T-helper 1 cell treated with Interleukin-12 subunit alpha and Interleukin-12 subunit beta and Interleukin-4 antibody, amounts not matched to agents 30 μg/mL and 1 μg/mL, for 36 hours (primary cell): Measurements from ENCODE around the gene NXF1.
A peak's percentile ranks its signal among the peaks of the same experiment; 100 is the strongest.
"Not testable (repeated sequence)": the region's sequence is repeated elsewhere in the genome, so short reads cannot be mapped to it uniquely, and the experiment has no call there.

Experiments used
- H3K27ac Mint-ChIP-seq: one replicate; pipeline ENCODE4 v1.8.0; 2021; ENCODE audit warnings: mild to moderate bottlenecking, mixed read lengths
- H3K27me3 Mint-ChIP-seq: one replicate; pipeline ENCODE4 v1.8.0; 2021; ENCODE audit warnings: low read depth, mixed read lengths
- H3K36me3 Mint-ChIP-seq: one replicate; pipeline ENCODE4 v1.8.0; 2021; ENCODE audit warnings: low read depth, mixed read lengths
- H3K4me1 Mint-ChIP-seq: one replicate; pipeline ENCODE4 v1.8.0; 2021; ENCODE audit warnings: low read depth, mixed read lengths
- H3K4me3 Mint-ChIP-seq: one replicate; pipeline ENCODE4 v1.8.0; 2021; ENCODE audit warnings: mild to moderate bottlenecking, moderate library complexity, mixed read lengths
- H3K9me3 Mint-ChIP-seq: one replicate; pipeline ENCODE4 v1.8.0; 2021; ENCODE audit warnings: mixed read lengths

The NXF1 gene

GRCh38 chr11:62786318-62787004 lies 18.8 kb downstream of the NXF1 start:
- Mint-ChIP-seq H3K4me1 (peaks cover 34% of the 10 kb centered on the region), H3K4me3 (peak overlapping the region; percentile 86), H3K27me3 (no peaks in the 10 kb centered on the region), H3K36me3 (peaks cover 32% of the 10 kb centered on the region), H3K27ac (peak overlapping the region; percentile 87), H3K9me3 (no peaks in the 10 kb centered on the region)

DNA sequence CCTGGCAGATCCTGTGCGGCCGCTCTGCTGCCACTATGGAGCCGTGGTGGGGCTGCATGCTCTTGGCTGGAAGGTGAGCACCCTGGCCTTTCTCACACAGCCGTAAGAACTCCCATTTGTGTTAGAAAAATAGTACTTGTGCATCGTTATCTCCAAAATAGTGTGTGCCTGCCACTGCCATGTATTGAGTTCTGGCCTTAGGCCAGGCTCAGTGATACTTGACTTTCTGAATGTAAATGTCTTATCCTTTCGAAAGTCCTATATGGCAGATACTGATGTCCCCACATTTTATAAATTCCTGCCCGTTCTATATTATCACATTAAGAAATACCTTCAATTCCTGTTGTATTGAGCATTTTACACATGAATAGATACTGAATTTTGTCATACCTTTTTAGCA lies 22.5 kb downstream of the NXF1 start:
- Mint-ChIP-seq H3K27me3 (no peaks in the 10 kb centered on the region), H3K4me1 (peaks cover 16% of the 10 kb centered on the region), H3K4me3 (no peak overlapping the region), H3K9me3 (no peaks in the 10 kb centered on the region), H3K36me3 (peaks cover 16% of the 10 kb centered on the region), H3K27ac (no peak overlapping the region)

DNA sequence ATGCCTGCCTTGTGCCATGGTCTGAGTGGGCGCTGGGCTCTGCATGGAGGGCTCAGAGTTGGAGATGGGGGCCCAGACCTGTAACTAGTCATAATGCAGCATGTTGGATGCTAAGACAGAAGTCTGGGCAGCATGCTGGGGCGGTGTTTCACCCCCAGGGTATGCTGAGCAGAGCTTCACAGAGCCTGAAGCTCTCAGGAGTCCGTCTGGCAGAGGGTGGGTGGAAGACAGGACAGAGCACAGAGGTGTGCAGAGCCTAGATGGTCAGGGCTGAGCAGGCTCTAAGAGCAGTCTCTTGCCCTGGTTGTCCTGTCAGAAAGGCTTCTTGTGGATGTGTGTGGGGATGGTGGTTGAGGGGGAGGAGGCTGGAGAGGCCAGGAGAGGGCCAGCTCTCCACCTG lies 26.8 kb downstream of the NXF1 start:
- peaks cover 10% of the 10 kb centered on the region for H3K4me1 Mint-ChIP-seq
- H3K36me3 Mint-ChIP-seq: peaks cover 16% of the 10 kb centered on the region
- no peak overlapping the region for H3K27ac Mint-ChIP-seq
- H3K27me3 Mint-ChIP-seq: no peaks in the 10 kb centered on the region
- no peak overlapping the region for H3K4me3 Mint-ChIP-seq
- H3K9me3 Mint-ChIP-seq: no peaks in the 10 kb centered on the region

GRCh38 chr11:62777389-62777788 lies 27.9 kb downstream of the NXF1 start:
- peaks cover 15% of the 10 kb centered on the region for H3K36me3 Mint-ChIP-seq
- no peaks in the 10 kb centered on the region for H3K27me3 Mint-ChIP-seq
- H3K9me3 Mint-ChIP-seq: no peaks in the 10 kb centered on the region
- peak overlapping the region; percentile 17 for H3K4me3 Mint-ChIP-seq
- H3K27ac Mint-ChIP-seq: peak overlapping the region; percentile 61
- peaks cover 10% of the 10 kb centered on the region for H3K4me1 Mint-ChIP-seq

- no peaks in the 10 kb centered on the region for H3K9me3 Mint-ChIP-seq
- H3K36me3 Mint-ChIP-seq: peaks cover 13% of the 10 kb centered on the region
- no peak overlapping the region for H3K4me3 Mint-ChIP-seq
- H3K4me1 Mint-ChIP-seq: peaks cover 20% of the 10 kb centered on the region
- H3K27me3 Mint-ChIP-seq: no peaks in the 10 kb centered on the region
- peak overlapping the region; percentile 24 for H3K27ac Mint-ChIP-seq
Observed at GRCh38 chr11:62775646-62776045, 29.6 kb downstream of the NXF1 start.

- Mint-ChIP-seq H3K27me3 (no peaks in the 10 kb centered on the region), H3K4me1 (peaks cover 31% of the 10 kb centered on the region), H3K27ac (no peak overlapping the region), H3K4me3 (no peak overlapping the region), H3K9me3 (no peaks in the 10 kb centered on the region), H3K36me3 (peaks cover 13% of the 10 kb centered on the region)
Observed at GRCh38 chr11:62774407-62774806, 30.8 kb downstream of the NXF1 start.

GRCh38 chr11:62771144-62772021 lies 33.9 kb downstream of the NXF1 start, which contains the start of gene TAF6L:
Gene TAF6L, plus strand, starts transcription at chr11:62771396. Its CDS starts 4,388 bp downstream, at chr11:62775784.
- no peaks in the 10 kb centered on the region for H3K9me3 Mint-ChIP-seq
- H3K4me3 Mint-ChIP-seq: peak within 1 kb of the TSS; percentile 85
- H3K36me3 Mint-ChIP-seq: peaks cover 6% of the 10 kb centered on the region
- no peaks in the 10 kb centered on the region for H3K27me3 Mint-ChIP-seq
- H3K4me1 Mint-ChIP-seq: peaks cover 21% of the 10 kb centered on the region
- H3K27ac Mint-ChIP-seq: peak within 1 kb of the TSS; percentile 94

- peaks cover 10% of the 10 kb centered on the region for H3K36me3 Mint-ChIP-seq
- H3K27me3 Mint-ChIP-seq: no peaks in the 10 kb centered on the region
- peak overlapping the region; percentile 94 for H3K27ac Mint-ChIP-seq
- H3K4me3 Mint-ChIP-seq: peak overlapping the region; percentile 85
- H3K4me1 Mint-ChIP-seq: peaks cover 21% of the 10 kb centered on the region
- no peaks in the 10 kb centered on the region for H3K9me3 Mint-ChIP-seq
Observed at GRCh38 chr11:62770778-62771143, 34.5 kb downstream of the NXF1 start.

DNA sequence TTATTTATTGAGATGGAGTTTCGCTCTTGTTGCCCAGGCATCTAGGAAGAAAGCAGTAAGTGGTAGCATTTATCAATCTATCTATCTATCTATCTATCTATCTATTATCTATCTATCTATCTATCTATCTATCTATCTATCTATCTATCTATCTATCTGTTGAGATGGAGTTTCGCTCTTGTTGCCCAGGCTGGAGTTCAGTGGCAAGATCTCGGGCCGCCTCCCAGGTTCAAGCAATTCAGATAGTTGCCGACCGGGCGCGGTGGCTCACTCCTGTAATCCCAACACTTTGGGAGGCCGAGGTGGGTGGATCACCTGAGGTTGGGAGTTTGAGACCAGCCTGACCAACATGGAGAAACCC lies 44.4 kb downstream of the NXF1 start:
- peak overlapping the region; percentile 96 for H3K27ac Mint-ChIP-seq
- peaks cover 17% of the 10 kb centered on the region for H3K4me1 Mint-ChIP-seq
- peaks cover 12% of the 10 kb centered on the region for H3K36me3 Mint-ChIP-seq
- H3K9me3 Mint-ChIP-seq, H3K27me3 Mint-ChIP-seq: not testable (repeated sequence)
- H3K4me3 Mint-ChIP-seq: peak overlapping the region; percentile 94

DNA sequence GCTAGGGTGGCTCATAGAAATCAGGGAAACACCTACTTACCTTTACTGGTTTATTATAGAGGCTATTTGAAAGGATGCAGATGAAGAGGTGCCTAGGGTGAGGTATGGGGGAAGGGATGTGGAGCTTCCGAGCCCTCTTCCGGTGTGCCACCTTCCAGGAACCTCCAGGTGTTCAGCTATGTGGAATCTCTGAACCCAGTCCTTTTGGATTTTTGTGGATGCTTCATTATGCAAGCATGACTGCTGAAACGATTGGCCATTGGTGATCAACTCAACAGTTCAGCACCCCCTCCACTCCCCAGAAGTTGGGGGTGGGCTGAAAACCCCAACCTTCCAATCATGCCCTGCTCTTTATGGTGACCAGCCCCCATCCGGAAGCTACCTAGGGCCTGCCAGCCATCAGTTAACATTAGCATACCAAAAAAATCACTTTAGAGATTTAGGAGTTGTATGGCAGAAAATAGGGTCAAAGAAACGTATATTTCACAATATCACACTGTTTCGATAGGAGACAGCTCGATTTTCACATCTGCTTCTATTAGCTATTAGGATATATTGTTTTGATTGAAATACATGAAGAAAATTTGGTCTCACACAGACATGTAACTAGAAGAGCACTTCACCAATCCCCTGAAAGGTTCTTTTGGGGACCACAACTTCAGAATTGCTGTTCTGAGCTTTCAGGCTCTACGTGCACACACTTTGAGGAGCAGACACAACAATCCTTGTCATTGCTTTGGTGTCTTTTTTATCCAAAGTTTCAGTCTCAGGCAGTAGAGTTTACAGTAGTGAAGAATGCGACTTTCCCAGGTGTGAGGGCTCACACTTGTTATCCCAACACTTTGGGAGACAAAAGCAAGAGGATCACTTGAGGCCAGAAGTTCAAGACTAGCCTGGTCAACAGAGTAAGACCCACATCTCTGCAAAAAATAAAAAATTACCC lies 47.1 kb downstream of the NXF1 start:
- H3K27ac Mint-ChIP-seq: no peak overlapping the region
- peaks cover 22% of the 10 kb centered on the region for H3K4me1 Mint-ChIP-seq
- H3K27me3 Mint-ChIP-seq: no peaks in the 10 kb centered on the region
- H3K9me3 Mint-ChIP-seq: no peaks in the 10 kb centered on the region
- H3K4me3 Mint-ChIP-seq: no peak overlapping the region
- H3K36me3 Mint-ChIP-seq: peaks cover 5% of the 10 kb centered on the region

DNA sequence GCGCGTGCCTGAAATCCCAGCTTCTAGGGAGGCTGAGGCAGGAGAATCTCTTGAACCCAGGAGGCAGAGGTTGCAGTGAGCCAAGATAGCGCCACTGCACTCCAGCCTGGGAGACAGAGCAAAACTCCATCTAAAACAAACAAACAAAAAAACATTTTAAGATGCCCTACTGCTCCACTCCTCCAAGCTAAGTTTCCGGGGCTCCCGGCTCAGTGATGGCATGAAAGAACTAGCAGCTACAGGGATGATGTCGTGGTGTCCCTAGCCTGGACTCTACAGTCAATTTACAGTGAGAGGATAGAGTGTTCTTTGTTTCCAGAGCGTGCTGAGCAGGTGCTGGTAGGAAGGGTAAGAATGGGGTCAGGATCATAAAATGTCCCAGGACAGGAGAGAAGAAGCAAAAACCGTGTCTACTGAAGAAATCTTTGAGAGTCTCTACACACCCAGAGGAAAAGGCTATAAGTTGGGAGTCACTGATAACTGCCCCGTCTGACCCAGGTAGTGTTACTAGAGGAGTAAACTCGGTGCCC lies 50.1 kb downstream of the NXF1 start:
- peaks cover 3% of the 10 kb centered on the region for H3K36me3 Mint-ChIP-seq
- H3K4me3 Mint-ChIP-seq: peak overlapping the region; percentile 20
- H3K4me1 Mint-ChIP-seq: peaks cover 14% of the 10 kb centered on the region
- H3K27ac Mint-ChIP-seq: no peak overlapping the region
- H3K27me3 Mint-ChIP-seq: no peaks in the 10 kb centered on the region
- H3K9me3 Mint-ChIP-seq: no peaks in the 10 kb centered on the region

- Mint-ChIP-seq H3K9me3 (no peaks in the 10 kb centered on the region), H3K4me1 (peaks cover 16% of the 10 kb centered on the region), H3K27me3 (no peaks in the 10 kb centered on the region), H3K36me3 (peaks cover 3% of the 10 kb centered on the region), H3K4me3 (peak within 1 kb of the TSS; percentile 96), H3K27ac (peak within 1 kb of the TSS; percentile 97)
Observed at GRCh38 chr11:62753736-62754603, 51.3 kb downstream of the NXF1 start, which contains the start of gene ZBTB3. Gene ZBTB3, minus strand, starts transcription at chr11:62754160. Its CDS starts 496 bp downstream, at chr11:62753664.

DNA sequence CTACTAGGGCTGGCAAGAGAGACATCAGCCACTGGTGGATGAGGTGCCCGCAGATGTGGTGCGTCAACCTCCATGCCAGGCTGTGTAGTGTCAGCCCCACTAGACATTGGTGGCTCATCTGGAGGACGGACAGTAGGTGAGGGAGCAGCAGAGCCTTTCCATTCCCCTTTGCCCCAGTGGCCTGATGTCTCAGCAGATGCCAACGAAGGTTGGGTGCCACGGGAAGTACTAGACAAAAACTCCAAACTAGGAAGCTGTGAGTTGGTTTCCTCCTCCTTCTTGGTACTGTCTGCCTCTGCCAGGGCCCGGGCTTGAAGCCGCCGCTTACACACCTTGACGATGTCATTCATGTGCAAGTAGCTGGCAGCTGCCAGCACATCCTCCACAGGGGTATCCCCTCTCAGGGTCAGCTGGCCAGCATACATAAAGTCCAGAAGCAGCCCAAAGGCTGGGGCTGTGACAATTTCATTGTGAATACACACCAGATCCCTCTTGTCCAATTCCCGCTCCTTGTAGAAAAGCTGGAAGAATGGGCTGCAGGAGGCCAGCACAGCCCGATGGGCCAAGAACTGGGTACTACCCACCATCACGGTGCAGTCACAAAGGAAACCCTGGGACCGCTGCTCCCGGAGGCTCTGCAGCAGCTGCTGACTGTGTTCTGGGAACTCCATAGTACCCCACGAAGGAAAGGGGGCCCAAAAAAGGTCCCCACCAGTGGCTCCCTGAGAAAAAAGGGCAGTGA lies 52.1 kb downstream of the NXF1 start:
- Mint-ChIP-seq H3K27me3 (no peaks in the 10 kb centered on the region), H3K36me3 (peaks cover 3% of the 10 kb centered on the region), H3K4me1 (peaks cover 19% of the 10 kb centered on the region), H3K27ac (peak overlapping the region; percentile 97), H3K9me3 (no peaks in the 10 kb centered on the region), H3K4me3 (peak overlapping the region; percentile 96)
